GM19468 (cell line): ENCODE measurements around the gene RPL7L1.
"Not testable (repeated sequence)": the region's sequence is repeated elsewhere in the genome, so short reads cannot be mapped to it uniquely, and the experiment has no call there.

Source experiments
- ATAC-seq: cut with Tn5 transposase; IDR thresholded peaks from one replicate; pipeline ENCODE4 v1.9.1; 2021; ENCODE audit warnings: mild to moderate bottlenecking, moderate library complexity, moderate number of reproducible peaks; ENCODE audit not compliant: unreplicated experiment; ENCODE audit errors: extremely low read depth

Gene RPL7L1

DNA sequence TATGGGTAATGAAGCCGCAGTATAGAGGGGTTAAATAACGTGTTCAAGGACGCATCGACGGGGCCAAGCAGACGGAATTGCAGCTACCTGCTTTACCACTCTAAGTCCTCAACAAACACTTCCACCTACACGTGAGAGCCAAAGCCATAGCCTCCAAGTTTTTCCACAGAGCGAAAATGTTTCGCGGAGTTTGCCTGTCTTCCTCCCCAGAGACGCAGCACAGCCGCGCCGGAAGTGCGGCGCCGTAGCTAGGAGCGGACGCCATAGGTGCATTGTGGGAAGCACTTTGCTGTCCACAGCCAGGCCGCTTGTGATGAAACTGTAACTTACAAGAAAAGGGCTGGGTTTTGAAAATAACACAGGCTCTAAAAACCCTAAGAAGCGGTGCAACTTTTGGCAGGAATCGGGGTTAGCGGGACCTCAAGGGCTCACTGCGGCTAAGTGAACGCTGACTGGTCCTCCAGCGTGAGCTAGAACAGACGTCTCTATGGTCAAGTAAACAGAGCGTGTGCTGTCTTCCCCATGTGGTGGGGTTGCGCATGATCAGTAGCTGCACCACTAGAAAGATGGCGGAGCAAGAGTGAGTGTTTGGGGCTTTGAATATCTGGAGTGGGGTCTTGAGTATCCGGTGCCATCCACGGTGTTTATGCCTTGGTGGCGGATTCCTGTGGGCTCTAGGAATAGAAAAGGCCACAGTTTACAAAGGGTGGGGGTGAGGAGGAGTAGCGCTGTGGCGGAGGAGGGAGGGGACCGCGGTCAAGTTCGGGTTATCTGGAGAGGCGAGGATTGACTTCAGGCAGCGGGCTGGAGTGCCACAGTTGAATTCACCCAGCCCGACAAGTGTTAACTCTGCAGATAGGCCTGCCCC is at the start of gene RPL7L1:
TSS of gene RPL7L1 (plus strand) at position 245 of the 868 bp plus-strand sequence. CDS start at position 540, 295 bp downstream.
- peak; percentile 48 for ATAC-seq

DNA sequence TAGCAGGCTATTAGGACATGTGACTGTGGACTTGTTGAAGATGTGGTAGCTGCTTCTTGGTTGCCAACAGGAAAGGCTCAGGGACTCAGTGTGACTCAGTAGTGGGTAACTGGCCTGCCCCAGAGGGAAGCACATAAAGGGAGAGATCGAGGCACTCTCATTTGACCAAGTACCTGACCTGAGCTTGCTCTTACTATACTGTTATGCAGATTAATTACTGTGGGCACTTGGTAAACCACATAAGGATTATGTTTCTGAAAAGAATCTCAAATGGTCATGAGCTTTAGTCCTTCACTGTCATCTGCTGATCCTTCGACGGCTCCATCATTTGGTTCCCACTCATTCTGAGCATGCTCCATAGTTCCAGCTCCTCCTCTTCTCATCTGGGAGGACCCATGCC is 48.2 kb upstream of the RPL7L1 start:
- ATAC-seq, result no peak

DNA sequence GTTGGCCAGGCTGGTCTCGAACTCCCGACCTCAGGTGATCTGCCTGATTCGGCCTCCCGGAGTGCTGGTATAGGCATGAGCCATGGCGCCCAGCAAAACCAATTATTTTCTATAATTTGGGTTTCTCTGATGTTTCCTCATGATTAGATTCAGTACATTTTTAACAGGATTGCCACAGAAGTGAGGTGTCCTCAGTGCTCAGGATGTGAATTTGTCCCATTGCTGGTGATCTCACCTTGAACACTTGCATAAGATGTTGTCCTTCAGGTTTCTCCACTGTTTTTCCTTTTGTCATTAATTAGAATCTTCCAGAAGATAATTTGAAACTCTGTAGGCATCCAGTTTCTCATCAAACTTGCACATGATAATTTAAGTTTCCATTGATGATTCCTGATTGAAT is 45.4 kb upstream of the RPL7L1 start:
- no peak for ATAC-seq

DNA sequence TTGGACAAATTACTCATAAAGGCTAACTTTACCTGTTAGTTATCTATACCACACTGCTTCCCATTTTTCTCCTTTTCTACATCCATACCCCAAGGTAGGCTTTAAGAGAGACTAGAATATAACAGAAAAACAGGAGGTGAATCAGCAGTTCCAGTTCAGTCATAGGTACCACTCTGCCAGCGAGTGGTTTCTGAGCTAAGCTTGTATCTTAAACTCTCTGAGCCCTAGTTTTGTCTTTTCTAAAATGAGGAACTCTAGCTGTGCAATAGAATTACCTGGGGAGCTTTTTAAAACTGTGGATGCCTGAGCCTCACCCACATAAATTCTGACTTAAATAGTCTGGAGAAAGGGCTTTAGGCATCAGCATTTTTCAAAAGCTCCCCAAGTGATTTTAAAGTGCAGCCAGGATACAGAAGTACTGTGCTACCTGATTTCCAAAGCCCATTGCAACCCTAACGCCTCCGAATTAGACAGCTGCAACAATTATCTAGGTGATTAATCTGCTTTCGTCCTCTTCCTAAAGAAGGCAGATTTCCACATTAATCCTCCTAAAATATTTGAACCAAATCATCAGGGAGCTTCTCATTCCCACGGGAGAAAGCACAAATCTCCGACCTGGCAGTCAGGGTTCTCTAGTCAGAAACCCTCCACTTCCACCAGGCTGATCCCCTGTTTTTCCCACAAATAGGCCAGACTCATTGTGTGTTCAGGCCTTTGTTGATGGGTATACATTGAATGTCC is 37.4 kb upstream of the RPL7L1 start:
- ATAC-seq, result no peak

DNA sequence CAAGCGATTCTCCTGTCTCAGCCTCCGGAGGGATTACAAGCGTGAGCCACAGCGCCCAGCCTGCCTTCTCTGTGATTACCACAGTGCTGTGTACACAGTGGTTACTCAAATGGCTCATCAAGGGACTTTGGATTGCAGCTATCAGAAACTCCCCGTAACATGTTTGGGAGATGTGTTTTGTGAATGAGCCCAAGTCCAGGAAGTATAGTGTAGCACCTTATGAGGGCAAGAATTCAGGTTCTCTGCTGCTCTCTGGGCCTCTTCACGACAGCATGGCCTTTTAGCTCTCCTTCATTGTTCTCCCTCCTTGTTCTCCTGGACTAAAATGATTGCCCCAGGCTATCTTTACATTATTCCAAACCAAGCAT is 34.1 kb upstream of the RPL7L1 start:
- no peak for ATAC-seq

DNA sequence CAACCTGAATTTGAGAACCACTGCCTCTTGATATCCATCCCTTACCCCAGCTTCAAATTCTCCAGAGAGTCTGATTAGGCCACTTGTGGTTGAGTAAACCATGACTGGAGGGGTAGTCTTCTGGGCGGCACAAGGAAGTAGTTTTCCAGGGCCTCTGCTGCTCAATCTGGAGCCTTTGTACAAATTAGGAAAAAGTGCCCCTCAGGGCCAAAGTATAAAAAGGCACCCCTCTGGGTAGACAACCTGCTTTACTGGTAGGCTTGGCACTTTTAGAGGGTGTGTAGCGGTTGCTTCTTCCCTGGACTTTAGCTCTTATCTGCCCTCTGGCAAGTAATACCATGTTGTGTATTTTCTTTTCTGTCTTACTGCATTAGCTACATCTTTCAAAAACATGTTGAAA is 32.9 kb upstream of the RPL7L1 start:
- ATAC-seq, result no peak

DNA sequence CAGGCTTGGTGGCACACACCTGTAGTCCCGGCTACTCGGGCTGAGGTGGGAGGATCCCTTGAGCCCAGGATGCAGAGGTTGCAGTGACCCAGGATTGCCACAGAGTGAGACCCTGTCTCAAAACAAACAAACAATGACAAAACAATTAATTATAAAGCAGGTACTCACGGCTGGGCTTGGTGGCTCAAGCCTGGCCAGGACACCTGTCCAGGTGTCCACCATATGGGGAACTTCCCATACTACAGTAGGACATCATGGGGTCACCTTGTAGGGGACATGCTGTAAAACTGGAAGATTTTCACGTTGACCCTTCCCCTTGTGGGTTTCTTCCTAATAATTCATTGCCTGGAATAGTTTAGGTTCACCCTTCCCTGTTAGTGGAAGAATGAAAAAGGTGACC is 30.7 kb upstream of the RPL7L1 start:
- no peak for ATAC-seq

DNA sequence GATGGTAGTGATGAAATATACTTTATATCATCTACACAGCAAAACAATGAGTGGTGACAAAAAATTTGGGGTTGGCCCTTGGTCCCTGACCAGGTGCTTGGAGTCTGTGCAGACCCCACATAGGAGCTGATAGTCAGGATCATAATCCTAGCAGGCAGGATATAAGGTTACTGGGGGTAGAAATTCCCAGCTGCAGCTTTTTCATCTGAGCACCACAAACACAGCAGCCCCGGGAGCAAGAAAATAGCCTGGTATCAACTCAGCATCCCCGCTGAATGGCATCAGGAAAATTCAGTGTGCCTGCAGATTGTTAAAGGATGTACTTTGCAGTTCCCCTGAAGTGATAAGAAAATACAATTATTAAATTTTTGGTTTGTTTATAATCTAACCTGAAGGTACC is 27.8 kb upstream of the RPL7L1 start:
- no peak for ATAC-seq

DNA sequence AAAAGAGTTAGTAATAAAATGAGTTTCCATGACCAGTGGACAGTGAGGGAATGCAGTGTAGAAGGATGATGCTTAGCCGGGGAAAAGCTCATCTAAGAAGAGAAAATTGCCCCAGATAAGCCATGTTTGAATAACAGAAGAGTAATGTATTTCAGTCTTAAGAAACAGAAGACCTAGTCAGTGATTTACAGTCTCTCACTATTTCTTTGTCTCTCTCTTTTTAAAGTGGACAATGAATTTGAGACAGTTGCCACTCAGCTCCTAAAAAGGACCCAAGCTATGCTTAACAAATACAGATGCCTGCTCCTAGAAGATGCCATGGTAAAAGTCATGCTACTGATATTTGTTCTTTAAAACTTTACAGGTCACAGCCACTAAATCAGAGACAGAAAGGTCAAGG is 19.4 kb upstream of the RPL7L1 start:
- no peak for ATAC-seq

DNA sequence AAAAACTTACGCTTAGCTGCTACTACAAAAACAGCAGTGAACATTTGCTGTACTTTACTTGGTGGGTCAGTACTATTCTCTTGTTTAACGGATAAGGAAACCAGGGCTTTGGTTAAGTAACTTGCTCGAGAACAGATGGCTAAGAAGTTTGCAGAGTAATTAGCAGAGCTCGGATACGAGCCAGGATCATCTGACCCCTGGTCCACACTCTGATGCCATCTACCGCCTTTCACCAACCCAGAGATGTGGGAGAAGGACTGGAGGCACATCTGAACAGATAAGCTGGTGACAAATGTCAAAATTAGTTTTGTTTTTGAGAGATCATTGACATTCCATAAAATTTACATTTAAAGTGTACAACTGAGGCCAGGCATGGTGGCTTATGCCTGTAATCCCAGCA is 18.9 kb upstream of the RPL7L1 start:
- no peak for ATAC-seq

DNA sequence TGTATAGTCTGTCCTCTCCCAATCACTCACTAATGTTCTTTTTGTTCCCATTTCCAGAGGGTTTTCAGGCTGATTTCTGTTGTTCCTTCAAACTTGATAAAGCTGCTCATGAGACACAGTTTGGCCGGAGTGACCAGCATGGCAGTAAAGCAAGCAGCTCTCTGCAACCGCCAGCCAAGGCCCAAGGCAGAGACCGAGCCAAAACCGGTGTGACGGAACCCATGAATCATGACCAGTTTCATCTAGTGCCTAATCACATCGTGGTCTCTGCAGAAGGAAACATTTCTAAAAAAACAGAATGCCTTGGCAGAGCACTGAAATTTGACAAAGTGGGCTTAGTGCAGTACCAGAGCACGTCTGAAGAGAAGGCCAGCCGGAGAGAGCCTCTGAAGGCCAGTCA is 14.8 kb upstream of the RPL7L1 start:
- no peak for ATAC-seq

DNA sequence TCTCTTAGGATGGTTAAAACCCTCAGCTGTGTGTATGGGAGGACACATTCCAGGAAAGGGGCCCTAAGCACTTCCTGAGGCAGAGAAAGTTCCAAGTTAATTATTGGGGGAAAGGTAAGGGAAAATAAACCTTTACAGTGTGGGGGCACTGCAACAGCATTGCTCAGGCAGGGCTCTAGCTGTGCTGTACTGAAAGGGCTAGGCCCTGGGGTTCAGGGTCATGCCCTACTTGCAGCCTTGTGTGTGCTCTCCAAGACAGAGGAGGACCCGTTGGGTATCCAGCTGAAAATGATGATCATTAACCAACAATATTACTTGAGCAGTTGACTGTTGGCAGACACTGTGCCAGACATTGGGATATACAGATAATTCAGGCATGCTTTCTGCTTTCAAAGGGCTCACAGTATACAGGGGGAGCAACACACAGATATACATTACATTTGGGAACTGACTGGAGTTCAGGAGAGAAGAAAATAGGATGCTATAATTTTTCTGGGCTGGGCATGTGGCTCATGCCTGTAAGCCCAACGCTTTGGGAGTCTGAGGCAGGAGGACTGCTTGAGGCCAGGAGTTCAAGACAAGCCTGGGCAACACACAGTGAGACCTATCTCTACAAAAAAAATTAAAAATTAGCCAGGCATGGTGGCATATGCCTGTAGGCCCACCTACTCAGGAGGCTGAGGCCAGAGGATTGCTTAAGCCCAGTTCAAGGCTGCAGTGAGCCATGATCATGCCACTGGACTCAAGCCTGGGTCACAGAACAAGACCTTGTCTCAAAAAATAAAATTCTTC is 9.1 kb upstream of the RPL7L1 start:
- ATAC-seq, result no peak

DNA sequence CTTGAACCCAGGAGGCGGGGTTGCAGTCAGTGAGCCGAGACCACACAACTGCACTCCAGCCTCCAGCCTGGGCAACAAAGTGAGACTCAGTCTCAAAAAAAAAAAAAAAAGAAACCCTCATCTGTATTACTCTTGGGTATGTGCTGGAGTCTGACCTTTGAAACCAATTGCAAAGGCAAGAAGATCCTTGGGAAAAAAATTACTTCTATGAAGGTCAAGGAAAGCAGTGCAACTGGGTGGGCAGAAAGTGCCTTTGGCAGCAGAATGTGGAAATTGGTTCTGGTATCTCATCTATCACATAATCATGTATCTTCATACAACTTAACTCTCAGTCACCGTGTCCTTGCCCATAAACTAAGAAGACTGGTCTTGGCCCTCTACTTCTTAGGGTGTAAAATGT is 7.7 kb upstream of the RPL7L1 start:
- ATAC-seq, result no peak

DNA sequence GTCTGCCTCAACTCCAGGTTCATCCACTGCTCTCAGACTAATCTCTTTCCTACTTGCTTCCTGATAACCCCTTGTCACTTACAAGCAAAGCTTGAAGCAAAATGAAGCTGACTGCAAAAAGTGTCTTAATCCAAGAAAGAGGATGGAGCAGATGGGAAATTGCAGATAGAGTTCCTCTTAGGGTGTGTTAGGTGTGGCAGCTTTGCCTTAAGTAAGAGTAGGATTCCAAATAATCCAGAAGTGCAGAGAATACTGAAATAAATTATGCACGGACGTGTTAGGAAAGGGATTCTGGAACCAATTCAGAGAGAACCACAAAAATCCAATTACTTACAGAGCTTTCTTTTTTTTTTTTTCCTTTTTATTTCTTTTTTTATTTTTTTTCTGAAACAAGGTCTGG is 6.1 kb upstream of the RPL7L1 start:
- ATAC-seq, result no peak

DNA sequence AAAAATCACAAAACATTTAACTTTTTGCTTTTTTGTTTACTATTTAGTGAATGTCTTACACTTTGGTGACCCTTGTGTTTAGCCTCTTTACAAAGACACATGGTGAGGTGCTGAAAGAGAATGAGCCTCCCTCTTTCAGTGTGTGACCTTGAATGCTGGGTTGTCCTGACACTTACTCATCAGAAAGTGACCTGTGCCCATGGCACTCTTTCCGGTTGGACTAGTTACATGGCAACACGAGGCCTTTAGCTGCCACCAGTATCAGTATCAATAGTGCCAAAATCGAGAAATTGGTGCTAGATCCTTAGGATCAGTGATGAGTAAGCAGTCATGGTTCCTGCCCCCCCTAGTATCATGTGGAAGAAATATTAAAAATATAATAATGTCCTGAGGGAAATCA is 1.7 kb upstream of the RPL7L1 start:
- ATAC-seq, result no peak

DNA sequence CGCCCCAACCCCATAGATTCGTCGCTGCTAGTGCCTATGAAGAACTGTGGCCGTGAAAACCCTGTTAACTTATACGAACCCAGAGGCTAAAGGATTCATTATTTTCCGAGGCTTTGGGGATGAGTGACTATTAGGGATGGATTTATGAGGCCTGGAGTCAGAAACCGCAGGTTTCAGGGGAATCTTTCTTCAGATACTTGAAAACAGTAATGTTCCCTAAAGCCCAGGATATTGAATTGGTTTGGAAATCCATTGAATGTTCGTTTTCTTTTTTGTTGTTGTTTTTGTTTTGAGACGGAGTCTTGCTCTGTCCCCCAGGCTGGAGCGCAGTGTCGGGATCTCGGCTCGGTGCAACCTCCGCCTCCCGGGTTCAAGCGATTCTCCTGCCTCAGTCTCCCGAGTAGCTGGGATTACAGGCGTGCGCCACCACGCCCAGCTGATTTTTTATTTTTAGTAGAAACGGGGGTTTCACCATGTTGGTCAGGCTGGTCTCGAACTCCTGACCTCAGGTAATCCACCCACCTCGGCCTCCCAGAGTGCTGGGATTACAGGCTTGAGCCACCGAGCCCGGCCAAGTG is 913 bp downstream of the RPL7L1 start:
- not testable (repeated sequence) for ATAC-seq

DNA sequence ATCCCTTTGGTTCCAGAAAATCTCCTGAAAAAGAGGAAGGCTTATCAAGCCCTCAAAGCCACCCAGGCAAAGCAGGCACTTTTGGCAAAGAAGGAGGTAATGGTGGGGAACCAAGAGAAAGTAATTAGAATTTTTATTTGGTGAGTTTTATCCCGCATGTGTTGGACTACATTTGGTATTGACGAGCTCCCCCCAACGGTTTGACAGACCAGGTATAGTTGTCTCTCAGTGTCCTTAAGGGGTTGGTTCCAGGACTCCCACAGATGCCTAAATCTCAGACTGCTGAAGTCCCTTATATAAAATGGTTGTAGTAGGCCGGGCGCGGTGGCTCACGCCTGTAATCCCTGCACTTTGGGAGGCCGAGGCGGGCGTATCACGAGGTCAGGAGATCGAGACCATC is 1.5 kb downstream of the RPL7L1 start:
- ATAC-seq, result not testable (repeated sequence)

DNA sequence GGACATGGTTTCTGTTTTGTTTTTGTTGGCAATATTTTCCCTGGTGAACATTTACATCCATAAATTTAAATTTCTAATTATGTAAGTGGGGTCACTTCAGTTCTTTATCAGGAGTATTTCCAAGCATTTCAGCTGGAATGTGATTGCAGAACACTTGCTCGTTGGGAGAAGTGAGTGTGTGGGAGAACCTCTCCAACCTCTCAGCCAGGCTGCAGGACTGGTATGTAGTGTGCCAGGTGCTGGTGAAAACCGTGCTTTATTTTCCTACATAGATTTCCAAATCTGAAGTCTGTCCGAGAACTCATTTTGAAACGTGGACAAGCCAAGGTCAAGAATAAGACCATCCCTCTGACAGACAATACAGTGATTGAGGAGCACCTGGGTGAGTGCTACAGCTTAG is 6.3 kb downstream of the RPL7L1 start:
- no peak for ATAC-seq

DNA sequence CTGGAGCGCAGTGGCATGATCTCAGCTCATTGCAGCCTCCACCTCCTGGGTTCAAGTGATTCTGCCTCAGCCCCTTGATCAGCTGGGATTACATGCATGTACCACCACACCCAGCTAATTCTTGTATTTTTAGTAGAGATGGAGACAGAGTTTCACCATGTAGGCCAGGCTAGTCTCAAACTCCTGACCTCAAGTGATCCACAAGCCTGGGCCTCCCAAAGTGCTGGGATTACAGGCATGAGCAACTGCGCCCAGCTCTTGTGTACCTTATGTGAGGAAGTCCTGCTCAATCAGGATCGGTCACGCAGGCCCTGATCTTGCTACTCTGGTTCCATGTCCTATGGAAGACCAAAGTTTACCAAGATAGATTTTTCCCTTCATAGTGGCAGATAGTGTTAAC is 8.8 kb downstream of the RPL7L1 start:
- ATAC-seq, result not testable (repeated sequence)

DNA sequence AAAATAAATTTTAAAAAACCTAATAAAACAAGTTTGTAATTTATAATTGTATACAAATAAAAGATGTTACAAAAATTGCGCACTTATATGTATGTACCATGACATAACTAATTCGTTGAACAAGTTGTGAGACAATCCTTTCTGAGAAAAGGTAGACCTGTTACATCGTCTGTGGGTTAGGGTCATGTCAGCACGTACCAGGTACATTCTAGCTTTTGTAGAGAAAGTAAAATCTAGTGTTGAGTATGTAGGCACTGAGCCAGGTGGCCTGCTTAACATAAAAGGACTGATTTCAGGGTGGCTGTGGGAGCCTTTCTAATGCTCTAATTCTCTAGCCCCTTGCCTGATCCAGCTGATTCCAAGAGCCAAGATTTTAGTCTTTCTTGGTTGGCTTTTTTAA is 10.4 kb downstream of the RPL7L1 start:
- ATAC-seq, result no peak
